Mesendoderm (in vitro differentiated cells): ENCODE measurements around the gene FSTL5.

Experiments used
- DNase-seq: peaks from one replicate; pipeline ENCODE4 v3.0.0; 2013
- H2AK5ac ChIP-seq: 2 replicates; pipeline ENCODE4 v1.6.1; 2013; ENCODE audit warnings: low read length, inconsistent platforms
- H2BK120ac ChIP-seq: 2 replicates; pipeline ENCODE4 v1.6.1; 2013; ENCODE audit warnings: low read depth, mild to moderate bottlenecking, low read length, moderate library complexity, mixed read lengths
- H2BK15ac ChIP-seq: replicated peaks from 2 replicates; pipeline ENCODE4 v1.6.1; 2013; ENCODE audit warnings: low read depth, mild to moderate bottlenecking, moderate library complexity
- H2BK5ac ChIP-seq: 2 replicates; pipeline ENCODE4 v1.6.1; 2013; ENCODE audit warnings: low read length, inconsistent platforms
- H3K18ac ChIP-seq: 2 replicates; pipeline ENCODE4 v1.6.1; 2013; ENCODE audit warnings: mild to moderate bottlenecking, low read length, mixed read lengths
- H3K23ac ChIP-seq: one replicate; pipeline ENCODE4 v1.6.1; 2013; ENCODE audit warnings: low read length
- H3K27ac ChIP-seq: 2 replicates; pipeline ENCODE4 v1.5.1; 2013; ENCODE audit warnings: low read depth, mild to moderate bottlenecking, inconsistent platforms, low read length, moderate library complexity
- H3K27me3 ChIP-seq: 2 replicates; pipeline ENCODE4 v1.6.1; 2013; ENCODE audit warnings: low read length, control low read depth, mild to moderate bottlenecking, inconsistent platforms; ENCODE audit not compliant: insufficient read depth, poor library complexity
- H3K36me3 ChIP-seq: 2 replicates; pipeline ENCODE4 v1.6.1; 2013; ENCODE audit warnings: low read length, inconsistent platforms; ENCODE audit not compliant: control insufficient read depth, insufficient read depth
- H3K4ac ChIP-seq: one replicate; pipeline ENCODE4 v1.6.1; 2013; ENCODE audit warnings: low read depth, mild to moderate bottlenecking, low read length, moderate library complexity
- H3K4me1 ChIP-seq: 2 replicates; pipeline ENCODE4 v1.6.1; 2013; ENCODE audit warnings: low read depth, low read length, inconsistent platforms; ENCODE audit not compliant: control insufficient read depth
- H3K4me2 ChIP-seq: 2 replicates; pipeline ENCODE4 v1.6.1; 2013; ENCODE audit warnings: low read length
- H3K4me3 ChIP-seq: 2 replicates; pipeline ENCODE4 v1.5.1; 2013; ENCODE audit warnings: mild to moderate bottlenecking, low read length
- H3K56ac ChIP-seq: one replicate; pipeline ENCODE4 v1.6.1; 2013; ENCODE audit warnings: low read length
- H3K79me1 ChIP-seq: 2 replicates; pipeline ENCODE4 v1.6.1; 2013; ENCODE audit warnings: low read length, inconsistent platforms
- H3K79me2 ChIP-seq: 2 replicates; pipeline ENCODE4 v1.6.1; 2013; ENCODE audit warnings: mild to moderate bottlenecking, low read length; ENCODE audit not compliant: control insufficient read depth, insufficient read depth
- H3K9ac ChIP-seq: 2 replicates; pipeline ENCODE4 v1.6.1; 2013; ENCODE audit warnings: low read length, inconsistent platforms
- H4K5ac ChIP-seq: one replicate; pipeline ENCODE4 v1.6.1; 2013; ENCODE audit warnings: low read length
- H4K8ac ChIP-seq: one replicate; pipeline ENCODE4 v1.6.1; 2013; ENCODE audit warnings: low read depth, mild to moderate bottlenecking, control low read depth, low read length, moderate library complexity
- WGBS: extraction: QIAGEN DNeasy Blood & Tissue Kit; methylation state at CpG from one replicate; pipeline ENCODE4 v1.1.7; 2013; ENCODE audit warnings: low lambda C conversion rate, missing lambda C conversion rate; ENCODE audit not compliant: insufficient coverage; ENCODE audit errors: extremely low coverage; 5-methylcytosine and 5-hydroxymethylcytosine counted together

FSTL5 gene

DNA sequence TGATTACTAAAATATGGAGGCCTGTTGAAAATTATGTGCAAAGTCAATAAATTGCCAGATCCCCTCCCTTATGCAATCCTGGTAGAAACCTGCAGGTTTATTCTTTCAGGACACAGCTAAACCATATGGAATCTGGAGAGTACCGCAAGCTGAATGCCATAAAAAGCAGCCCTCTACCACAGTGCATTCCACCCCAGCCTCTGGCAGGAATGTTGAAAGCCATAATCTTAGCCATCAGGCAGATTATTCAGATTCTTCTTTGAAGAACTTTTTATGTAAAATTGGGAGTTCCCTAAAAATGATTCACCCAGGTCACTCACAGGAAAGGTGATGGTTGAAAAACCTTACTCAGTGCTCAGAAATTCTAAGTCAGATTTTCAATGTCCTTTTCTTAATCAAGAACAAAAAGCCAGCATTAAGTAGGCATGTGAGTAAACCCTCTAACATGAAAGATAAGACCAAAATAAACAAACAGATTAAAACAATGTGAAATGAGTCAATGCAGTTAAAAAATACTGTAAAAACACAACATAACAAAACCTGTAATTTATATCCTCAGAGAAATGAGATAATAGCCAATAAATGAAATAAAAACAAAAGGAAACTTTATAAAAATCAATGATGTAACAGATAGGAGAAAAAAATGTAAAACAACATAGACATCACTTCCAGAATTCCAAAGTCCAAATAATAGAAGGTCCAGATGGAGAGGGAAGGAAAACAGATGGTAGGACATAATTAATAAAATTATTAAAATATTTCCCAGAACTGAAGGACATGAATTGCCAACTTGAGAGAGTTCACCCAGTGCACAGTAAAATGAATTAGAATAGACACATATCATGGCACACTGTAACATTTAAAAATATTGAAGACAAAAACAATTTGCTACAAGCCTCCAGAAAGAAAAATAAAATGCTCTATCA is 226.9 kb downstream of the FSTL5 start:
- Histone ChIP-seq H3K4ac (no peak overlapping the region), H3K4me2 (no peak overlapping the region), H3K56ac (no peak overlapping the region), H3K9ac (no peak overlapping the region), H3K79me2 (no peaks in the 10 kb centered on the region), H3K36me3 (no peaks in the 10 kb centered on the region), H2BK15ac (no peak overlapping the region), H3K4me1 (no peaks in the 10 kb centered on the region), H3K4me3 (no peak overlapping the region), H4K5ac (no peak overlapping the region), H3K27me3 (no peaks in the 10 kb centered on the region), H3K18ac (no peak overlapping the region), H2AK5ac (no peak overlapping the region), H4K8ac (no peak overlapping the region), H3K27ac (no peak overlapping the region), H2BK5ac (no peak overlapping the region), H2BK120ac (no peak overlapping the region), H3K23ac (no peak overlapping the region), H3K79me1 (no peaks in the 10 kb centered on the region)
- DNase-seq = peak; percentile 76
- WGBS = no CpG with 5 or more reads among the region's 1 CpG

DNA sequence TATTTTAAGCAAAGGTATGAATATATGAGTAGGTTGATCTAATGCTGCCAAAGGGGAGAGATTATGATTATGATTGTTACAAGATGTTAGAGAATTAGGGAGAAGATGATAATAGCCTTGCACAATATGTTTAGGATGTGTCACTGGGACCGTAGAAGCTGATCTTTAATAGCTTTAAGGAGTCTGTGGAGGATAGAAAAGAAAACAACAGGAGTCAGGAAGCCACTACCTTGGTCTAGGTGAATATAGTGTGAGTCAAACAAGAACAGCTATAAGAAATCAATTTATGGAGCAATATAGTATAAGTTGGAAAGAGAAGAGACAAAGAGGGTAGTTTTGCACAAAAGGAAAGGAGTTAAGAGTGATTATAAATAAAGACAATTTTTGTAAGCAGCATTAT is 232.7 kb downstream of the FSTL5 start:
- Histone ChIP-seq H3K4me3 (no peak overlapping the region), H3K56ac (no peak overlapping the region), H2BK5ac (no peak overlapping the region), H3K23ac (no peak overlapping the region), H2BK15ac (no peak overlapping the region), H3K4ac (no peak overlapping the region), H3K27ac (no peak overlapping the region), H3K18ac (no peak overlapping the region), H3K36me3 (no peaks in the 10 kb centered on the region), H2AK5ac (no peak overlapping the region), H3K27me3 (no peaks in the 10 kb centered on the region), H2BK120ac (no peak overlapping the region), H3K4me2 (no peak overlapping the region), H3K79me2 (no peaks in the 10 kb centered on the region), H3K9ac (no peak overlapping the region), H3K4me1 (no peaks in the 10 kb centered on the region), H4K5ac (no peak overlapping the region), H4K8ac (no peak overlapping the region), H3K79me1 (no peaks in the 10 kb centered on the region)
- no CpG with 5 or more reads among the region's 1 CpG for WGBS
- no peak for DNase-seq

DNA sequence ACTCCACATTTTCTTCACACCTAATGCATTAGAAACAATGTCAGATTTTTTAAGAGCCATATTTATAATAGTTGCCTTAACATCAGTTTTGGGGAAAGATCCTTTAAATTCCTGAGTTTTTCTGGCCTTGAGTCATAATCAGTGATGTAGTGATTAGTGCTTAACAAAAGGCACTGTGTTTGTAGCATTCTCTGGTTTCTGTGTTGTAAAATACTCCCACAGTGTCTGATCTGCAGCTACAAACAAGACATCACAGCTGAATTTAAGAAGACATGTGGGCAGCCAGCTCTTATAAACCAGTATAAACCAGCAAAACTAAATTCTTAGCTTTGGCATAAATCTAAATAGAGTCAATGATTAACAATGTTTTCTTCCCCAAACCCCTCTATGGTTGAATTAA is 233.8 kb downstream of the FSTL5 start:
- Histone ChIP-seq H3K9ac (no peak overlapping the region), H3K79me1 (no peaks in the 10 kb centered on the region), H3K36me3 (no peaks in the 10 kb centered on the region), H2BK120ac (no peak overlapping the region), H3K27ac (no peak overlapping the region), H3K23ac (no peak overlapping the region), H2AK5ac (no peak overlapping the region), H3K4ac (no peak overlapping the region), H3K56ac (no peak overlapping the region), H3K79me2 (no peaks in the 10 kb centered on the region), H4K5ac (no peak overlapping the region), H3K4me1 (no peaks in the 10 kb centered on the region), H3K27me3 (no peaks in the 10 kb centered on the region), H3K4me2 (no peak overlapping the region), H2BK5ac (no peak overlapping the region), H2BK15ac (no peak overlapping the region), H3K18ac (no peak overlapping the region), H4K8ac (no peak overlapping the region), H3K4me3 (no peak overlapping the region)
- DNase-seq = no peak

DNA sequence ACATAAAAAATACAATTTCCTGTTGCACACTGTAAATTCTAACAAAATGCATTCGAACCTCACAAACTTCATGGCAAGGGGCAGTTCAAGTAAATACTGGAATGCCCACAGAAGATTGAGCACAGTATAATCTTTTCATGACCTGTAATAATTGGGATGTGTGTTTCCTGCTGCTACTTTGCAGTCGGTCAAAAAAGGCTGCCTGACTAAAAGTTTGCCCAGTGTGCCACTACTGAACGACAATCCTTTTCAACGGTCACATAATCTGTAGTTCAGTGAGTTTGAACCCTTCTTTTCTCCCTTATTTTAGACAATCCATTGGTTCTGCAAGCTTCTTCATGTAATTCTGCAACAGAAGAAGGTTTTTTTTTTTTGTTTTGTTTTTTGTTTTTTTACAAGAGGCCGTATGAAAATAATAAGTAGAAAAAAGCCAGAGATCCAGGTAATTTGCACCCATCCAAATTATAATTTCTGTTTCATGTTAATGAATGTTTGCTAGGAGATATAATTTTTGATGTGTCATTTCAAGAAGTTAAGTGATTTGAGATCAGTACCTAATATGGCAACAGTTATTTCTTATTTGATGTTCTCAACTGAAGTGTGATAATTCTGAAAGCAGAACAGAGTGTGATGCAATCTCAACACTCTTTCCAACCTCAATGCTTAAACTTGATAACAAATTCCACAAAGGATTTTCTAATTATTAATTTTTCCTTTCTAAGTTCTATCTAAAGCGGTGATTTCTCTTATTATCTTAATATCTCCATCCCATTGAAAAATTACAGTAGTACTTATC is 237.6 kb downstream of the FSTL5 start:
- Histone ChIP-seq H3K27ac (no peak overlapping the region), H3K4me1 (no peaks in the 10 kb centered on the region), H2BK15ac (no peak overlapping the region), H3K9ac (no peak overlapping the region), H2BK5ac (no peak overlapping the region), H3K4me2 (no peak overlapping the region), H3K27me3 (no peaks in the 10 kb centered on the region), H3K79me1 (no peaks in the 10 kb centered on the region), H3K4ac (no peak overlapping the region), H4K8ac (no peak overlapping the region), H3K4me3 (no peak overlapping the region), H4K5ac (no peak overlapping the region), H3K36me3 (no peaks in the 10 kb centered on the region), H2AK5ac (no peak overlapping the region), H3K79me2 (no peaks in the 10 kb centered on the region), H3K18ac (no peak overlapping the region), H2BK120ac (no peak overlapping the region), H3K23ac (no peak overlapping the region), H3K56ac (no peak overlapping the region)
- no peak for DNase-seq
- WGBS = no CpG with 5 or more reads among the region's 6 CpGs

DNA sequence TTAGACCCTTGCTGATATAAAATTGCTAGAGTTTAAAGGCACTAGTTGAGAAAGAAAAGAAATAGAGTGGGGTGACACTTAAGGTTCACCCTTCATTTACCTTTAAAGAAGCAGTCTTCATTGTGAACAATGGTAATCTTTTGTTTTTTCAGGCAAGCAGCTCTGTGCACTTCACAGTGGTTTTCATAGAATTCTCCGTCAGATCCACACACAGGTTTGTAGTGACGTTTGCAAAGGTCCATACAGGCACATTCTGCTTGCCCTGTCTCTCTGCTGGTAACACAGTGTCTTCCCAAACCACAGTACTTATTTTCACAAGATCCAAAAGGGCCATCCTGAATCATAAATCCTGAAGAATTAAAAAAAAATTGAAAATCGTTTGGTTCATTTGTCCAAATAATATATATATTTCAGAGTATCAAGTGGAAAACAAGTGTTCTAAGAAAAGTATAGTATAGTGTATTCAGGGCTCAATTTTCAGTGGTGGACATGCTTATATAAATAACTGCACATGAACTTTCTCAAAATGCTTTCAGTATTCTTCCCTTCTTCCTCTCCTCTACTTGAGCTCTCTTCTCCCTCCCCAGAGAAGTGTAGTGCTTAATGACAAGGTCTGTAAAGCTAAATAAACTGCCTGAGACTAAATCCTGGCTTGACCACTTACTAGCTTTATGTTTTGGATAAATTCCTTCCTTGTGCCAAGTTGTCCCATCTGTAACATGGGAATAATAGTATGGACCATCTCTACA is 243.3 kb downstream of the FSTL5 start:
- Histone ChIP-seq H3K9ac (no peak overlapping the region), H3K4ac (no peak overlapping the region), H3K79me1 (no peaks in the 10 kb centered on the region), H2BK120ac (no peak overlapping the region), H3K4me2 (no peak overlapping the region), H2BK5ac (no peak overlapping the region), H3K4me3 (no peak overlapping the region), H4K8ac (peak overlapping the region; percentile 65), H3K18ac (no peak overlapping the region), H2BK15ac (no peak overlapping the region), H3K79me2 (no peaks in the 10 kb centered on the region), H3K56ac (no peak overlapping the region), H3K4me1 (no peaks in the 10 kb centered on the region), H2AK5ac (no peak overlapping the region), H4K5ac (no peak overlapping the region), H3K27ac (no peak overlapping the region), H3K27me3 (no peaks in the 10 kb centered on the region), H3K23ac (no peak overlapping the region), H3K36me3 (no peaks in the 10 kb centered on the region)
- DNase-seq = no peak
- WGBS = no CpG with 5 or more reads among the region's 3 CpGs
